Measurements from ENCODE around the gene ADD3.

DNA sequence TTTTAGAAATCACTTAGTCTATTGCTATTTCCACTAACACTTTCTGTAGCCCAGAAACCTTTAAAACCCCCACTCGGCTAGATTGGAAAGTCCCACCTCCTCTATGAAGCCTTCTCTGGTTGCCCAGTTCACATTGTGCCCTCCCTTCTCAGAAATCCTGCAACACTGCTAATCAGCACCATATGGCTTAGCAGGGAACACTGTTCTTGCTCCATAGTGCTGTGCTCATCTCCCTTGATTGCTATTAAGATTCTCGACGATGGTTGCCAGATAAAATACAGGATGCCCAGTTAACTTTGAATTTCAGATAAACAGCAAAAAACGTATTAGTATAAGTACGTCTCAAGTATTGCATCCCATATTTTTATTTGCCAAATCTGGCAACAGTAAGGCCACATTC, 44.3 kb upstream of the ADD3 start:
- no peak for TF ChIP-seq POLR2A (IDR thresholded peaks at IDR 0.05)
- TF ChIP-seq, protein P1, sequence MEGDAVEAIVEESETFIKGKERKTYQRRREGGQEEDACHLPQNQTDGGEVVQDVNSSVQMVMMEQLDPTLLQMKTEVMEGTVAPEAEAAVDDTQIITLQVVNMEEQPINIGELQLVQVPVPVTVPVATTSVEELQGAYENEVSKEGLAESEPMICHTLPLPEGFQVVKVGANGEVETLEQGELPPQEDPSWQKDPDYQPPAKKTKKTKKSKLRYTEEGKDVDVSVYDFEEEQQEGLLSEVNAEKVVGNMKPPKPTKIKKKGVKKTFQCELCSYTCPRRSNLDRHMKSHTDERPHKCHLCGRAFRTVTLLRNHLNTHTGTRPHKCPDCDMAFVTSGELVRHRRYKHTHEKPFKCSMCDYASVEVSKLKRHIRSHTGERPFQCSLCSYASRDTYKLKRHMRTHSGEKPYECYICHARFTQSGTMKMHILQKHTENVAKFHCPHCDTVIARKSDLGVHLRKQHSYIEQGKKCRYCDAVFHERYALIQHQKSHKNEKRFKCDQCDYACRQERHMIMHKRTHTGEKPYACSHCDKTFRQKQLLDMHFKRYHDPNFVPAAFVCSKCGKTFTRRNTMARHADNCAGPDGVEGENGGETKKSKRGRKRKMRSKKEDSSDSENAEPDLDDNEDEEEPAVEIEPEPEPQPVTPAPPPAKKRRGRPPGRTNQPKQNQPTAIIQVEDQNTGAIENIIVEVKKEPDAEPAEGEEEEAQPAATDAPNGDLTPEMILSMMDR (IDR thresholded peaks at IDR 0.05) = no peak

Measured in right lobe of liver (tissue), 4 donors.